SU-DHL-6 (cell line): Measurements from ENCODE around the gene MEIOB.

Experiments used
- EZH2phosphoT487 ChIP-seq: fragments of 200-600 bp; sonication (generic), shearing (Covaris generic); conservative IDR thresholded peaks from 2 replicates; pipeline ENCODE4 v1.6.1; 2018; ENCODE audit warnings: mild to moderate bottlenecking, antibody characterized with exemption, low read length, moderate library complexity, mixed read lengths
- TF ChIP-seq, protein P1 (sequence below): fragments of 200-600 bp; sonication (generic); IDR thresholded peaks from one replicate; pipeline ENCODE4 v1.5.1; 2017; ENCODE audit warnings: antibody characterized with exemption, mild to moderate bottlenecking, low read length, moderate library complexity; ENCODE audit not compliant: insufficient read depth, poor library complexity, severe bottlenecking

GRCh38 chr16:1809281-1809801 is 62.6 kb downstream of the MEIOB start:
- TF ChIP-seq, protein P1, sequence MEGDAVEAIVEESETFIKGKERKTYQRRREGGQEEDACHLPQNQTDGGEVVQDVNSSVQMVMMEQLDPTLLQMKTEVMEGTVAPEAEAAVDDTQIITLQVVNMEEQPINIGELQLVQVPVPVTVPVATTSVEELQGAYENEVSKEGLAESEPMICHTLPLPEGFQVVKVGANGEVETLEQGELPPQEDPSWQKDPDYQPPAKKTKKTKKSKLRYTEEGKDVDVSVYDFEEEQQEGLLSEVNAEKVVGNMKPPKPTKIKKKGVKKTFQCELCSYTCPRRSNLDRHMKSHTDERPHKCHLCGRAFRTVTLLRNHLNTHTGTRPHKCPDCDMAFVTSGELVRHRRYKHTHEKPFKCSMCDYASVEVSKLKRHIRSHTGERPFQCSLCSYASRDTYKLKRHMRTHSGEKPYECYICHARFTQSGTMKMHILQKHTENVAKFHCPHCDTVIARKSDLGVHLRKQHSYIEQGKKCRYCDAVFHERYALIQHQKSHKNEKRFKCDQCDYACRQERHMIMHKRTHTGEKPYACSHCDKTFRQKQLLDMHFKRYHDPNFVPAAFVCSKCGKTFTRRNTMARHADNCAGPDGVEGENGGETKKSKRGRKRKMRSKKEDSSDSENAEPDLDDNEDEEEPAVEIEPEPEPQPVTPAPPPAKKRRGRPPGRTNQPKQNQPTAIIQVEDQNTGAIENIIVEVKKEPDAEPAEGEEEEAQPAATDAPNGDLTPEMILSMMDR = no peak
- no peak for TF ChIP-seq EZH2phosphoT487
